ENCODE measurements around the gene HDAC8. TPM values are rescaled to one million over a fixed set of nuclear protein-coding genes. Genes with fewer than 3 reads are reported as not detected.
"Not testable (repeated sequence)": the region's sequence is repeated elsewhere in the genome, so short reads cannot be mapped to it uniquely, and the experiment has no call there.

The HDAC8 gene
- total RNA-seq, 1 donor = 28.1 TPM

- DNase-seq (ENCODE audit: low read depth) = no peak
- H3K4me3 ChIP-seq (ENCODE audit: low read depth, low read length) = no peak overlapping the region
- TF ChIP-seq CTCF (IDR thresholded peaks at IDR 0.05; ENCODE audit: insufficient read depth, low read depth, low read length) = no peak
Observed at GRCh38 chrX:72409993-72410392, 162.7 kb downstream of the HDAC8 start.

DNA sequence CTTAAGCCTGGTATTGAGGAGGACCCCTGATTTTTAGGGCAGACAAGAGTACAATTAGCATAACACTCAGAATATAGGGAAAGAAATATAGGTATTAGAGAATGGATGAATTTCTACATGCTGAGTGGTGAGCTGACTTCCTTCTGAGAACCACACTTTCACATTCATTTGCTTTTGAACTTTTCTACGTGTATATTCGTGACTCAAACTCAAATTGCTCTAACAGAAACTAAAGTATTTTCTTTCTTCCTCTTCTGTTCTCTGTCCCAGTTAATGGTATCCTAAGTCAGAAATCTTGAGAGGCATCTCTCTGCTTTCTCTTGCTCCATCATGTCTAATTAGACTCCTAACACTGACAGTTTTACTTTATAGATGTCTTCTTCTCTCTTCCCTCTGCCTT lies 163.8 kb downstream of the HDAC8 start:
- no peak overlapping the region for H3K4me3 ChIP-seq (ENCODE audit: low read depth, low read length)
- no peak for DNase-seq (ENCODE audit: low read depth)
- no peak for TF ChIP-seq CTCF (IDR thresholded peaks at IDR 0.05; ENCODE audit: insufficient read depth, low read depth, low read length)

DNA sequence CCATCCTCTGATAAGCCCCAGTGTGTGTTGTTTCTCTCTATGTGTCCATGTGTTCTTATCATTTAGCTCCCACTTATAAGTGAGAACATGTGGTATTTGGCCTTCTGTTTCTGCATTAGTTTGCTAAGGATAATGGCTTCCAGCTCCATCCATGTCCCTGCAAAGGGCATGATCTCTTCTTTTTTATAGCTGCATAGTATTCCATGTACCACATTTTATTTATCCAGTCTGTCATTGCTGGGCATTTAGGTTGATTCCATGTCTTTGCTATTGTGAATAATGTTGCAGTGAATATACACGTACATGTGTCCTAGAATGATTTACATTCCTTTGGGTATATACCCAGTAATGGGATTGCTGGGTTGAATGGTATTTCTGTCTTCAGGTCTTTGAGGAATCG lies 167.5 kb downstream of the HDAC8 start:
- not testable (repeated sequence) for H3K4me3 ChIP-seq (ENCODE audit: low read depth, low read length); DNase-seq (ENCODE audit: low read depth)

DNA sequence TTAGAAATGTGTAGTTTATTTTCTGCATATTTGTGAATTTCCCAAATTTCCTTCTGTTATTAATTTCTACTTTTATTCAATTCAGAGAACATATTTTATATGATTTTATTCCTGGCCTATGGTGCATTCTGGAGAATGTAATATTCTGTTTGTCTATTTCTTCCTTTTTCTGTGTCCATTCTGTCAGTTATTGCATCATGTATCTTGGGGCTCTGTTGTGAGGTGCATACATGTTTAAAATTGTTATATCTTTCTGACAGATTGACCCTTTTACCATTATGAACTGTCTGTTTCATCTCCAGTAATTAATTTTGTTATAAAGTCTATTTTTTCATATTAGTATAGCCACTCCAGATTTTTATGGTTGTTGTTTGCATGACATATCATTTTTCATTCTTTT lies 170.0 kb downstream of the HDAC8 start:
- no peak overlapping the region for H3K4me3 ChIP-seq (ENCODE audit: low read depth, low read length)
- DNase-seq (ENCODE audit: low read depth) = no peak
- TF ChIP-seq CTCF (IDR thresholded peaks at IDR 0.05; ENCODE audit: insufficient read depth, low read depth, low read length) = no peak

GRCh38 chrX:72399816-72400215 lies 172.8 kb downstream of the HDAC8 start:
- DNase-seq (ENCODE audit: low read depth) = no peak
- TF ChIP-seq CTCF (IDR thresholded peaks at IDR 0.05; ENCODE audit: insufficient read depth, low read depth, low read length) = no peak

GRCh38 chrX:72396117-72396516 lies 176.5 kb downstream of the HDAC8 start:
- no peak overlapping the region for H3K4me3 ChIP-seq (ENCODE audit: low read depth, low read length)
- DNase-seq (ENCODE audit: low read depth) = no peak
- no peak for TF ChIP-seq CTCF (IDR thresholded peaks at IDR 0.05; ENCODE audit: insufficient read depth, low read depth, low read length)

More at GRCh38 chrX:72399816-72400215, 172.8 kb downstream of the HDAC8 start:
- no peak overlapping the region for H3K4me3 ChIP-seq (ENCODE audit: low read depth, low read length)

GRCh38 chrX:72395237-72395636 lies 177.4 kb downstream of the HDAC8 start:
- TF ChIP-seq CTCF (IDR thresholded peaks at IDR 0.05; ENCODE audit: insufficient read depth, low read depth, low read length) = no peak
- no peak overlapping the region for H3K4me3 ChIP-seq (ENCODE audit: low read depth, low read length)
- no peak for DNase-seq (ENCODE audit: low read depth)

All from fibroblast of villous mesenchyme (primary cell).